M059J (cell line): ENCODE results near the gene FZR1. TPM values are rescaled to one million over a fixed set of nuclear protein-coding genes. Genes with fewer than 3 reads are reported as not detected.
"Not testable (repeated sequence)": the region's sequence is repeated elsewhere in the genome, so short reads cannot be mapped to it uniquely, and the experiment has no call there.

Experiments
- DNase-seq: peaks from one replicate; pipeline ENCODE4 v3.0.0-alpha.2; 2012; ENCODE audit warnings: low read depth
- total RNA-seq: library from RNA; depleted of rRNA; stranded (reverse); fragments of >200 nt; shearing (Covaris generic); gene quantifications from 2 replicates; pipeline ENCODE4 v1.2.3, GENCODE V29; 2014

The FZR1 gene
- total RNA-seq, 1 experiment from 2014 or later, result 56.5 TPM

DNA sequence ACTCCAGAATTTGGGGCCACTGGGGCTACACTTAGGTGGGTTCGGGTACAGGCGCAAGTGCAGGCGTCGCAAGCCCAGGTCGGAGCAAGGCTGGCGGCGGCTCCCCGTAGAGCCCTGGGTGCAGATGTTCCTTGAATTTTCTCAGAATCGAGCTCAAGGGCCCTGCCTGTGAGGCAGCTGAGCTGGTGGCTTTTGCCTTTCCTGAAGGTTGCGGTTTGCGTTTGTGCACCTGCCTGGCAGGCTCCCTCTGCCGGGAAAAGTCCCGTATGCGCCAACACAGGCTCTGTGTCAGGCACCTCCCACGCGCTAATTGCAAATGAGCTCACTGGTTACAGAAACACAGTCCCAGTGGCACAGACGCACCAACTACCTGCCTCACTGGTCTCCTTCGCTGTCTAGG lies 11.6 kb upstream of the FZR1 start:
- DNase-seq, result no peak

DNA sequence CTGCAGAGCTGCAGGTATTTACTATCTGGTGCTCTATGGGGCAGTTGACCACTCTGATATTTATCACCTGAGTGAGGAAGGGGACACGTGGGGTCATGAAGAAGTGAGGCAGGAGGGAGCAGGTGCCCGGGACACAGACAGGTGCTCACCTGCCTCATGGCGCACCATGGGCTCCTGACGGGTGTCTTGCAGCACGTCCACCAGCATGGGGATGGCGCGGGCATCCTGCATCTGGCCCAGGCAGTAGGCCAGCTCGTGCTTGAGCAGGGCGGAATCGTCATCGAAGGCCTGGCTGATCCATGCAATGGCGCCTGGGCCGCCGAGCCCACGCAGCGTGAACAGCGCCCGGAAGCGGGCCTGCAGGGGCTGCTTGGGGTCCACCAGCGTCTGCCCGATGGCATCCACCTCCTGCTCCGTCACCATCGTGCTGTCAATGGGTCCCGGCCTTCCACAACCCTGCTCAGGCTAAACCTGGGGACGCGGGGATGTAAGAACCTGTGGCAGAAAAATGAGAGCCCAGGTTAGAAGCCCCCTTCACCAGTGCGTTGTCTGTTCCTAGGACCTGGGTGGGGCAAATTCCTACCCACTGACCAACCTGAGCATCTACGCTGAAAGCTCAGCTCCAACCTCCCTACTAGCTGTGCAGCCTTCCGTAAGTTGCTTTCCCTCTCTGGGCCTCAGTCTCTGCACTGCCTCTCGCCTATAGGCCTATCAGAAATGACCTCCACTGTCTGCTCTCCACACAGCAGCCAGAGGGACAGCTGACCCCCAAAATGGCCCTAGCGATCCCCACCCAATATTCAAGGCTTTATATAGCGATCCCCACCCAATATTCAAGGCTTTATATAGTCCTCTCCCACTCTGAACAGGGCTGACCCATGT lies 9.5 kb upstream of the FZR1 start:
- no peak for DNase-seq

DNA sequence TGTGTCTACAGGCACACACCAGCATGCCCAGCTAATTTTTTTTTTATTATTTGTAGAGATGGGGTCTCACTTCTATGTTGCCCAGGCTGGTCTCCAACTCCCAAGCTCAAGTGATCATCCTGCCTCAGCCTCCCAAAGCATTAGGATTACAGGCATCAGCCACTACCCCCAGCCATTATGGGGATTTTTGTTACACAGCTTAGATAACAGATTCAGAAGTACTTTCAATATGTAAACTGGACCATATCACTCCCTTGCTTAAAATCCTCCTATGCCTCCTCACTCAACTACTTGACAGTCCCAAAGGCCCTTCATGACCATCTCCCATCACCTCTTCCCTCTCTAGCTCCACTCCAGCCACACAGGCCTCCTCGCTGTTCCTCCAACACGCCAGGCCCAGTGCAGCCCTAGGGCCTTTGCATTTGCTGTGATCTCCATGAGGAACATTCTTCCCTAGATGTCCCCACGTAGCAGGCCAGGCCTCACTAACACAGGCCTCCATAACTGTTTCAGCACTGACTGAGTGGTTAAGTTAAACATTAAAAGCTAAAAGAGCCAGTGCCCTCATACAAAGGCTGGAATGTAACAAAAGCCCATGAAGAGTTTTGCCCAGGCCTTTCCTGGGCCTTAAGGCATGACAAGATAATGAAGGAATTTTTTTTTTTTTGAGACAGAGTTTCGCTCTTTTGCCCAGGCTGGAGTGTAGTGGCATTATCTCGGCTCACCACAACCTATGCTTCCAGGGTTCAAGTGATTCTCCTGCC lies 8.2 kb upstream of the FZR1 start:
- DNase-seq, result no peak

DNA sequence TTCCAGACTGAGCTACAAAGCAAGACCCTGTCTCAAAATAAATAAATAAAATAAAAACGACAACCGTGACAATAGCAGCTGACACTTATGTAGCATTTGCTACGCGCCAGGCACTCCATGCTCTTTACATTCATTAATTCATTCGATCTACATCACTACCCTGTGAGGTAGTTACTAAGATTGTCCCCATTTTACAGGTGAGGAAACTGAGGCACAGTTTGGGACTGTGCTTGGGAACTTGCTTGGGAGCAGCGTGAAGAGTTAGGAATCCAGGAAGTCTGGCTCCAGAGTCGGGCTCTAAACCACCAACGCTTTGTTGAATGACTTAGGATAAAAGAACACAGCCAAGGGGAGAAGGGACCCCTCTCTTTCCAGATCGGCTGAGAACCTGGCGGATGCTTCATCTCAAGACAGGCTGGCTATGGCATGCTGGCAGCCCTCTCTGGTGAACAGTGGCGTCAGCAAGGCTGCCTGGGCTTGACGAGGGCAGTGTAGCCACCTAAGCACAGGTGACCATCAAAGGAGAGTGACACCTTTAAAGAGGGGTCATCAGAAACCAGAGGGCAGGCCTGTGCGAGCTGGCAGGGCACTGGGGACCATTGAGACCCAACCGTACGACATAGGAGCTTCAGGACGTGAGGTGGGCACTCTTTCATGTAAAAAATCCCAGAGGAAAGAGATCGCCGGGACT lies 6.2 kb upstream of the FZR1 start:
- DNase-seq, result no peak

DNA sequence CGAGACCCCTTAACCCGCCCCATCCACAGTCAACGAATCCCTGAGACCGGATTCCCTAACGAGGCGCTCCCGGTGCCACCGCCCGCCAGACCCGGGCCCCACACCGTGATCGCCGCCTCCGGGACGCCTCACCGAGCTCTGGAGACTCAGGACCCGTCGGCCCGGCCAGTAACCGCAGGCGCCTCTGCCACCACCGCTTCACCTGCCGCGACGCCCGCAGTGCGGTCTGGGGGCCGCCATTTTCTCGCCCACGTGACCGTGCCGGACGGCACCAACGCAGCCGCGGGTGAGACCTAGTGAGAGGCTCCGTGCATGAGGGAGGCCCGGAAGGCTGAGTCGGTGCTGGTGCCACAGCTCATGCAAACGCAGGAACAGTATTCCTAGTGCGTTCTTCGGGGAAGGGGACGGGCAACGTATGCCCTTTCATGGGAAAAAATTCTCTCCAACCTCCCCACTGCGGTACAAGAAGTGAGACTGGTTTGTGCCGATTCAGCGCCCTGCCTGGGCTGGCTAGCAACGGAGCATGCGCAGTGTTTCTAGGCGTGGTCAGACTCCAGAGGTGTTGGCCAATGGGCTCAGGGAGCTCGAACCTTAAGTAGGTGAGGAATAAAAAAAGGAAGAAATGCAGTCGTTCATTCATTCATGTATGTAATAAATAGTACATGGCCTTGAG lies 5.5 kb upstream of the FZR1 start, which contains the start of gene DOHH:
Gene DOHH, minus strand, starts transcription at position 246 of the 673 bp plus-strand sequence. CDS start 3,860 bp downstream, outside the sequence.
- DNase-seq, result peak; percentile 95

DNA sequence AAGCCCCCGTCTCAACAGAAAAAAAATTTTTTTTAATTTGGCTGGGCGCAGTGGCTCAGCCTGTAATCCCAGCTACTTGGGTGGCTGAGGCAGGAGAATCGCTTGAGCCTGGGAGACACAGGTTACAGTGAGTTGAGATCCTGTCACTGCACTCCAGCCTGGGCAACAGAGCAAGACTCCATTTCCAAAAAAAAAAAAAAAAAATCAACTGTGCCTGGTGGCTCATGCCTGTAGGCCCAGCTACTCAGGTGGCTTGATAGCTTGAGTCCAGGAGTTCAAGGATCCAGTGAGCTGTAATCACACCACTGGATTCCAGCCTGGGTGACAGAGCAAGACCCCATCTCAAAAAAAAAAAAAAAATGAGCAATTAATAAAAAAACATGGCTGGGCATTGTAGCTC lies 4.3 kb upstream of the FZR1 start:
- no peak for DNase-seq

DNA sequence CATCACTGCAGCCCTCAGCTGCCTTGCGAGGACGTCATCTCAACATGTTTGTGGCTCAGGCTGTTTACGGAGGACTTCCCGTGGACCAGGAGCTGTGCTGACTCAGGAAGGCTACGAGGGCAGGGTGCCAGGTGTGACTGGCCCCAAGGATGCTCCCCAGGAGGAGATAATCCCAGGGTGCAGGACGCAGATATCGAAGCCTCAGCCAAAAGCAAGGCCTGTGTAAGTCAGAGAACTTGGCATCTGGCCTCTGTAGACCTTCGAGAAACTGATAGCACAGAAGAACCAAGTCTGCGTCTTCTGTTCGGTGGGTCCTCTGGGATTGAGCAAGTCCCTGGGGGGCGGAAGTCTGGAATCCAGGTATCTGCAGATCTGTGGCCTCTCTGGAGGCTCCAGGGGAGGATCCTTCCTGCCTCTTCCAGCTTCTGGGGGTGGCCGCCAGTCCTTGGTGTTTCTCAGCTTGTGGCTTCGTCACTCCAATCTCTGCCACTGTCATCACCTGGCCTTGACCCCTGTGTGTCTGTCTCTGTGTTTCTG lies 3.0 kb upstream of the FZR1 start:
- DNase-seq, result peak; percentile 82

DNA sequence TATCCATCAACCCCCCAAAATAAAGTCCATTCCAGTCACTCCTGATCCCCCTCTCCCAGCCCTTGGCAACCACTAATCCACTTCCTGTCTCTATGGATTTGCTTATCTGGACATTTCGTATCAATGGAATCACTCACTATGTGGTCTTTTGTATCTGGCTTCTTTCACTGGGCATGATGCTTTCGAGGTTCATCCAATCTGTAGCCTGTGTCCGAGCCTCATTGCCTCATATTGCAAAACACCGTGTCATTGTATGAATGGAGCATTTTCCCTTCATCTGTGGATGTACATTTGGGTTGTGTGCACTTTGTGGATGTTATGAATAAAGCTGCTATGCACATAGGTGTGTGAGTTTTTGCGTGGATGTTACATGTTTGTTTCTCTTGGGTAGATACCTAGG lies 1.4 kb upstream of the FZR1 start:
- no peak for DNase-seq

DNA sequence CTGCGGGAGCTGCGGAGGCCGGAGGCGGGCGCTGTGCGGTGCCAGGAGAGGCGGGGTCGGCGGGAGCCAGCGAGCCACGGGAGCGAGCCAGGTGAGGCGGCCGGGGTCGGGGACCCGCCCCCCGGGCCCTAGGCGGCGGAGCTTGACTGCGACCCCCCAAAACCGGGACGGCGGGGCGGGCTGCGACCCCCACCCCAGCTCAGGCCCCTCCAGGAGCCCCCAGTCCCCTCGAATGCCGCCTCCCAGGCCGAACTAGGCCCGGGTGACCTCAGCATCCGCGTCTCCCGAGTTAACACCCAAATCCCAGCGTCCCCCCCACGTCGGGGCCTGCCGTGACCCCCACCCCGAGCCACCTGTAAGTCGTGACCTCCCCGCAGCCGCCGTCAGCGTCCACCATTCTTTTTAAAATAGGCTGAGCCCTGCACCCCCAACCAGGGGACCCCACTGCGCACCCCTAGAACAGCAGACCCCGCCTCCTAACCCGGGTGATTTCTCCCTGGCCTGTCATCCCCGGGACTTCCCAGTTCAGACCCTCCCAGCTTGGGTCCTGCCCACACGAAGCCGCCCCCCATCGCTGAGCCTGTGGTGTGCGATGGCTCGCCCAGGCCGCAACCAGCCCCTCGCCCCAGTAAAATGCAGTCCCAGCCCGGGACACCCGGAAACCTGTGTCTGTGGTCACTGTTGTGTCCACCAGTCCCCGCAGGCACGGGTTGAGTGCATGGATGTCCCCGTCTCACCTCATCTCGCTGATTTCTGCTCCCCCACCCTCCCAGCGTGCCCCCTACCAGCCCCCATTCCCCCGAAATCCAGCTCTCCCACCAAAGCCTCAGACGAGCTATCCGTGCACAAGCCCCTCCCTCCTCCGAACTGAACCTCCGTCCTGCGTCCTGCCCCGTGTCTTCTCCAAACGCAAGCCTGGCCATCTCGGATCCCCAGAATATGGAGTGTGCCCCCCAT lies 551 bp downstream of the FZR1 start:
- DNase-seq, result no peak

DNA sequence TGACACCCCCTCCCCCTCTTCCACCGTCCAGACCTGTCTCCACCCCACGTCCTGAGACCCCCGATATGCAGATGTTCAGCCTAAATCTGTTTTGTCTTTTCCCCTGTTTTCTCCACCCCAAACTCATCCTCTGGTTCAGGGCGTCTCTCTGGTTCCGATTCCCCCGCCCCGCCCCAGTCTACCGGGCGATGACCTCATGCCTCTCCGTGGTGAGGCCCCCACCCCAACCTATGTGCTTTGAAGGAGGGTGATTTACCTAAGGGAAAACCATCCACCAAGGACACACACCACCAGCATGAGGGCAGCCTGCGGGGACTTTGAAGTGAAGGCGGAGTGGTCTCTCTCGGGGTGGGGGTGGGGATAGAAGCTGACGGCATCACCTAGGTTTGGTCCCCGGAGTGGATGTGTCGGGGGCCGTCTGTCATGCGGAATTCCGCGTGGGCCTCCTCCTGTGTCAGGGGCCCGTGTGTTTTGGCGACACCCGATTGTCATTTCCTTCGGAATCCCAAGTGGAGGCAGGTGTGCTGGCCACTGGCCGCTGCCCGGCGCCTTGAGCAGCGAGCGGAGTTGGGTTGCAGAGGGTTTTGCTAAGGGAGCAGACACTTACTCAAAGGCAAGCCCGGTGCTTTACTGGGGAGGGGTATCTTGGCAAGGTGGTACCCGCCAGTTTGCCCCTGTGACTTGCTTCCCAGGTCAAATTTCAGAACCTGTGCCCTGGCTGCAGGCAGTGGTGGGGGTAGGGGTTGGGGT lies 1.4 kb downstream of the FZR1 start:
- no peak for DNase-seq

DNA sequence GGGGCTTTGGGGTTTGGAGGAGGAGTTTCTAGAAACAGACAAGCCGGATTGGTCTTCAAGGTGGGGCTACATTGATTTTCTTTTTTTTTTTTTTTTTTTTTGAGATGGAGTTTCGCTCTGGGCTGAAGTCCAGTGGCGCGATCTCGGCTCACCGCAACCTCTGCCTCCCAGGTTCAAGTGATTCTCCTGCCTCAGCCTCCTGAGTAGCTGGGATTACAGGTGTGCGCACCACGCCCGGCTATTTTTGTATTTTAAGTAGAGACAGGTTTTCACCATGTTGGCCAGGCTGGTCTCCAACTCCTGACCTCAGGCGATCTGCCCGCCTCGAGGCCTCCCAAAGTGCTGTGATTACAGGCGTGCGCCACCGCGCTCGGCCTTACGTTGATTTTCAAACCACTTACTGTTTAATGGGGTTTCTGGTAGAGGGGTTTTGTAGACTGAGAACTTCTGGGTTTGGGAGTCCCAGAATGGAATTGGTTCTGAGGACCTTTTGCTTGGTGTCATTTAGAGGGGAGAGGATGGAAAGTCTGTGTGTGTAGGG lies 2.1 kb downstream of the FZR1 start:
- not testable (repeated sequence) for DNase-seq

DNA sequence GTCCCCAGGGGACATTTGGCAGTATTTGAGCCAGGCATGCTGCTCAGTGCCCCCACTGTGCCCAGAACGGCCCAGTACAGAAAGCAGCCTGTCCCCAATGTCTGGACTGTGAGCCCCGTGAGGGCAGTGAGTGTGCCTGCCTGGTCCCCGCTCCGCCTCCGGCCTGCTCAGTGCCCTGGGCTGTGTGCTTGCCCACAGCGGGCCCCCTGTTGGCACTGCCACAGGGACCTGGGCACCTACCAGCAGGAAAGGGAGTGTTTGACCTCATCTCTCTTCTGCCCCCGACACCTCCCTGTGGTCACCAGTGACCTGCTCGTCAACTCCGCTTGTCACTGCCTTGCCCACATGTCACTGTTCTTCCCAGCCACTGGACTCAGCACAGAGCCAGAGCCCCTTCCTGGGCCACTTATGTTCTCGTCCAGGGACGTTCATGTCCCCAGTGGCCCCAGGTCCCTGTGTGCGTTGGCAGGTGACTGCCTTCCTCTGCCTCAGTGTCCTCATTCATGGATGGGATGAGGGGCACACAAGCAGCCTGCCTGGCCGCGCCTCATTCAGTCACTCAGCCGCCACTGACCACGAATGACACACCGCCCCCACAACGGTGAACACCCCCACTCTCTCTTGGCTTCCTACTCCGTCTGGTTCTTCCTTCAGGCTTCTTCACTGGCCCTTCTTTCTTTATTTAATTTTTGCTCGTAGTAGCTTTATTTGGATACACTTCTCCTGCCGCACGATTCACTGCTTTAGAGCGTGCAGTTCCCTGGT lies 2.8 kb downstream of the FZR1 start:
- DNase-seq, result peak; percentile 49

DNA sequence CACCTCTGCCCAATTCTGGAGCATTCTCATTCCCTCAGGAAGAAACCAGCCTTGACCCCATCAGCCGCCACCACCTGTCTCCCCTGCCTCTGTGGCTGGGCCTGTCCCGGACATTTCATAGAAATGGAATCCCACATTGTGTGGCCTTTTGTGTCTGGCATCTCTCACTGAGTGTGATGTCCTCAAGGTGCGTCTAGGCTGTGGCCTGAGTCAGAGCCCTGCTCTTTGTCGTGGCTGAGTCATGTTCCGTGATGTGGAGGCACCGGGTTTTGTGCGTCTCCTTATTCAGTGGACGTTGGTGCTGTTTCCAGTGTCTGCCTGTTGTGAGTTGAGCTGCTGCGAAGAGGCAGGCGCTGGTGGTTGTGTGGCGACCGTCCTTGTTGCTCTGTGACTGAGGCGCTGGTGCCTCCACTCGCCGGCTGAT lies 3.5 kb downstream of the FZR1 start:
- DNase-seq, result peak; percentile 92

DNA sequence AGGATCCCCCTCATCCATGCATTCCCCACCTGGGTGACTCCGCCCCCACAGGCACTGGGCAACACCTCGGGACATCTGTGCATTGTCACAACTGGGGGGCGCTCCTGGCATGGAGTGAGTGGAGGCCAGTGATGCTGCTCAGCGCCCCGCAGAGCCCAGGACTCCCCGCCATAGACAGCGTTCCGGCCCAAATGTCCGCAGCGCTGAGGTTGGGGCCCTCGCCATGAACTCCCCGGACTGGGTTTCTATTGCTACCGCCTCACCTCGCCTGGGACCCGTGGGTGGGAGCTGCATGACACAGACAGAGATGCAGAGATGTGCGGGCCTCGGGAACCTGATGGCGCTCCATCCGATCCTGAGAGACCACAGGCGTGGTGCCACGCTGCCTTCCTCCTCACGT lies 4.6 kb downstream of the FZR1 start:
- DNase-seq, result no peak

DNA sequence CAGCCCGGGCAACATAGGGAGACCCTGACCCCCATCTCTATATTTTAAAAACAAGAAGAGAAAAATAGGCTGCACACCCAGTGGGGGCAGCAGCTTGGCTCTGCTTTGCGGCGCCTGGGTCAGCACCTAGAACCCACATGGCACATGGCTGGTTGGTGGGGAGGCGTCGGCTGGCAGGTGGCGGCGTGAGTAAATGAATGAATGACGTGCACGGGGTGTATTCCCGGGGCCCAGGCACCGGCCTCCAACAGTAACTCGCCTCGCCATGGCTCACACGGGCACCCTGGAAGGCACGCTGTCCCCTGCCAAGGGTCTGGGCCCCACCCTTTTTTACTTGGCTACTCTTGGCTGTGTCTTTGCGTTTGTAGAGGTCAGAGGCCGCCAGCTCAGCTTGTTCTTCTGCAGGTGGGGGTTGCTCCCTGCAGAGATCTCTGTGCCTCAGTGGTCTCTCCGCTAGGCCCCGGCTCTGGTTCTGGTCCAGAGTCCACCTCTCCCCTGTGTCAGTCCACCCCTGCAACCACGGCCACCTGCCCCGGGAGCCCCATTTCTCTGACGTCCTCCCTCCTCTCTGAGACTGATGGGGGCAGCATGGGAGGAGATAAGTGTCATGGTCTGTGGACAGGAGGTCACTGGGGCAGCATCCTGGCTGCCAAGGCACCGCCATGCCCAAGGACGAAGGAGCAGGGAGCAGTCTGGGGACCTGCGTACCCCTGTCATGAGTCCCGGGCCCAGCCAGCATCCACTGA lies 5.6 kb downstream of the FZR1 start:
- no peak for DNase-seq

DNA sequence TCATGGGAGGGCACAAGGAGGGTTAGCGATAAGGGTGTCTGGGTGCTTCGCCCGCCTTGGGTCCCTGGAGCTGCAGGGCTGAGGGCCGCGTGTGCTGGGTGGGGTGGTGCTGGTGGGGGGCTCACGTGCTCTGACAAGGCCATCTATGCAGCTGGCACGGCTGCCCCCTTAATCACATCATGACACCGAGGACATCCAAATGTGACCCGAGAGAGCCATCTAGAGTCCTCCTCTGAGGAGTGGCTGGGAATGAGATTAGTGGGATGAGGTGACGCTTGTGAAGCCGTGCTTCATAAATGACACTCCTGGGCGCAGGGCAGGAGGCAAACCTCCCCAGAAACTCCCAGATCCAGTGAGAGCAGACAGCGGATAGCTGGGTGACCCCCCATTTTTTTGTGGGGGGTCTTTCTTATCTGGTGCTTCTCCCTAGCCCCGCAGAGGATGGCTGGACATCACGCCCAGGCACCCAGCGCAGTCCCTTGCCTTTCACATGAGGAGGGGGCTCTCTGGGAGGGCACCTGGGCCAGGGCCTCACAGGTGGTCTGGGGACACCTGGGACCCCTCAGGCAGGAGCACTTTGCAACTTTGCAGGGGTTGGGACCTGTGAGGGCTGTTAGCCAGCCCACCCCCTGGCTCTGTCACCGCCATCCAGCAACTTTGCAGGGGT lies 6.6 kb downstream of the FZR1 start:
- no peak for DNase-seq
